AG04450 (cell line): ENCODE data around the gene SCO1. TPM values are rescaled to one million over a fixed set of nuclear protein-coding genes. Genes with fewer than 3 reads are reported as not detected.

Experiments used
- CTCF ChIA-PET: fragments of 300-600, 350-600 bp; formaldehyde crosslinking; extraction: SDS; loops from one replicate; lab custom pipeline; 2022; ENCODE audit warnings: antibody characterized with exemption, inconsistent platforms; lab: Charles Lee
- POLR2A ChIA-PET: fragments of 350-600 bp; formaldehyde crosslinking; extraction: SDS; loops from one replicate; lab custom pipeline; 2021; ENCODE audit warnings: antibody characterized with exemption, inconsistent platforms; lab: Yijun Ruan, JAX
- DNase-seq: peaks from one replicate; pipeline ENCODE4 v3.0.0-alpha.2; 2011; ENCODE audit warnings: low read depth, low spot score
- H3K27ac ChIP-seq: one replicate; pipeline ENCODE4 v1.5.1; 2012; ENCODE audit warnings: low read depth, low read length, control low read depth
- H3K27me3 ChIP-seq: one replicate; pipeline ENCODE4 v1.6.0; 2012; ENCODE audit warnings: low read length; ENCODE audit not compliant: control insufficient read depth, insufficient read depth
- H3K4me3 ChIP-seq: 2 replicates; pipeline ENCODE4 v1.5.1; 2011; ENCODE audit warnings: mild to moderate bottlenecking, low read depth, low read length, control low read depth
- H3K9me3 ChIP-seq: 2 replicates; pipeline ENCODE4 v1.5.1; 2012; ENCODE audit warnings: low read length; ENCODE audit not compliant: control insufficient read depth, insufficient read depth
- polyA plus RNA-seq: library from polyadenylated mRNA; depleted of rRNA; stranded (reverse); fragments of >200 nt; gene quantifications from 2 replicates; pipeline ENCODE4 v1.2.3, GENCODE V29; 2011
- TF ChIP-seq, protein P1 (sequence below): IDR thresholded peaks from 2 replicates; pipeline ENCODE4 v1.5.1; 2011; ENCODE audit warnings: low read depth, low read length, control low read depth, inconsistent platforms

The SCO1 gene
- polyA plus RNA-seq, 1 experiment: 28.5 TPM

GRCh38 chr17:10663231-10663630 lies 34.1 kb downstream of the SCO1 start:
- no peak overlapping the region for H3K27ac ChIP-seq
- CTCF ChIA-PET: interaction anchor here (3.7 kb wide), 1 partner anchor 17 kb away, joined by 28 read pairs; no protein-coding TSS in a partner anchor
- no peak for DNase-seq
- no peaks in the 10 kb centered on the region for H3K27me3 ChIP-seq
- H3K9me3 ChIP-seq: no peaks in the 10 kb centered on the region
- POLR2A ChIA-PET: no interaction called here
- TF ChIP-seq, protein P1, sequence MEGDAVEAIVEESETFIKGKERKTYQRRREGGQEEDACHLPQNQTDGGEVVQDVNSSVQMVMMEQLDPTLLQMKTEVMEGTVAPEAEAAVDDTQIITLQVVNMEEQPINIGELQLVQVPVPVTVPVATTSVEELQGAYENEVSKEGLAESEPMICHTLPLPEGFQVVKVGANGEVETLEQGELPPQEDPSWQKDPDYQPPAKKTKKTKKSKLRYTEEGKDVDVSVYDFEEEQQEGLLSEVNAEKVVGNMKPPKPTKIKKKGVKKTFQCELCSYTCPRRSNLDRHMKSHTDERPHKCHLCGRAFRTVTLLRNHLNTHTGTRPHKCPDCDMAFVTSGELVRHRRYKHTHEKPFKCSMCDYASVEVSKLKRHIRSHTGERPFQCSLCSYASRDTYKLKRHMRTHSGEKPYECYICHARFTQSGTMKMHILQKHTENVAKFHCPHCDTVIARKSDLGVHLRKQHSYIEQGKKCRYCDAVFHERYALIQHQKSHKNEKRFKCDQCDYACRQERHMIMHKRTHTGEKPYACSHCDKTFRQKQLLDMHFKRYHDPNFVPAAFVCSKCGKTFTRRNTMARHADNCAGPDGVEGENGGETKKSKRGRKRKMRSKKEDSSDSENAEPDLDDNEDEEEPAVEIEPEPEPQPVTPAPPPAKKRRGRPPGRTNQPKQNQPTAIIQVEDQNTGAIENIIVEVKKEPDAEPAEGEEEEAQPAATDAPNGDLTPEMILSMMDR: no peak
- H3K4me3 ChIP-seq: no peak overlapping the region

- no peak for DNase-seq
- Histone ChIP-seq H3K27ac (no peak overlapping the region), H3K4me3 (no peak overlapping the region), H3K27me3 (no peaks in the 10 kb centered on the region), H3K9me3 (no peaks in the 10 kb centered on the region)
- ChIA-PET POLR2A (no interaction called here), CTCF (interaction anchor here (1.0 to 1.3 kb wide), 4 partner anchors 15 to 76 kb away, joined by 3 to 5 read pairs (median 4); no protein-coding TSS in a partner anchor)
- TF ChIP-seq, protein P1: no peak
Measured at GRCh38 chr17:10661437-10661836, 35.9 kb downstream of the SCO1 start.

GRCh38 chr17:10657879-10658278 lies 39.5 kb downstream of the SCO1 start:
- H3K27ac ChIP-seq: no peak overlapping the region
- ChIA-PET POLR2A (no interaction called here), CTCF (interaction anchor here (0.6 to 1.9 kb wide), 2 partner anchors 12 to 1071 kb away, joined by 4 to 5 read pairs; no protein-coding TSS in a partner anchor)
- H3K27me3 ChIP-seq: no peaks in the 10 kb centered on the region
- H3K4me3 ChIP-seq: no peak overlapping the region
- no peaks in the 10 kb centered on the region for H3K9me3 ChIP-seq
- TF ChIP-seq, protein P1: no peak
- DNase-seq: no peak

DNA sequence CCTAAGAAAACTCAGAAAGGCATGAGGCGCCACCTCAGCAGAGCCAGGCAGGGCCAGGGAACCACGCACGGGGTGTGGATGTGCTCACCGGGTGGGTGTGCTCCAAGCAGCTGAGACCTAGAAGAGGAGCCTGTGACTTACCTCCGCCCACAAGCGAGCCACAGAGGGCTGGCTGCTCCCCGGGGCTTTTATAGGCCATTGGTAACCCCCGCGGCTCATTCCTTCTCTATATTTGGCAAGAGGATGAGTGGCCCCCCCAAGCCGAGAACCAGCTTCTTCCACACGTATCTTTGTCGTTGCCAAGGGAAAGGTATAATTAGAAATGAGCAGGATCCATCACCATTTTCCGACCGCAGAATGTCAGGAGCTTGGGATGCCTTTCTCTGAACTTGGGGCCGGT lies 40.2 kb downstream of the SCO1 start, which contains the start of gene MYH3:
Gene MYH3 (minus strand): TSS at position 162 of the 400 bp plus-strand sequence. CDS start 2,245 bp downstream, outside the sequence.
- no peaks in the 10 kb centered on the region for H3K9me3 ChIP-seq
- DNase-seq: no peak
- no peak within 1 kb of the TSS for H3K4me3 ChIP-seq
- no peak within 1 kb of the TSS for H3K27ac ChIP-seq
- TF ChIP-seq, protein P1: no peak
- ChIA-PET POLR2A (no interaction called here), CTCF (interaction anchor here (1.9 kb wide), 1 partner anchor 11 kb away, joined by 5 read pairs; no protein-coding TSS in a partner anchor)
- H3K27me3 ChIP-seq: no peaks in the 10 kb centered on the region

- TF ChIP-seq, protein P1: no peak
- Histone ChIP-seq H3K9me3 (no peaks in the 10 kb centered on the region), H3K27me3 (no peaks in the 10 kb centered on the region), H3K4me3 (no peak overlapping the region), H3K27ac (no peak overlapping the region)
- DNase-seq: no peak
- ChIA-PET POLR2A (interaction anchor here (0.6 kb wide), 1 partner anchor 16 kb away, joined by 4 read pairs; no protein-coding TSS in a partner anchor), CTCF (interaction anchor here (0.6 to 1.3 kb wide), 4 partner anchors 28 to 883 kb away, joined by 4 to 6 read pairs (median 5); no protein-coding TSS in a partner anchor)
Measured at GRCh38 chr17:10653987-10654386, 43.3 kb downstream of the SCO1 start.
